ENCODE results near the gene GFRA1. TPM values are rescaled to one million over a fixed set of nuclear protein-coding genes. Genes with fewer than 3 reads are reported as not detected.

GFRA1 gene
- total and polyA plus RNA-seq, 2 of the 8 experiments (the other 6 are each of a cell fraction or from before 2014, with no cell fraction given): 1.1 to 2.0 TPM

DNA sequence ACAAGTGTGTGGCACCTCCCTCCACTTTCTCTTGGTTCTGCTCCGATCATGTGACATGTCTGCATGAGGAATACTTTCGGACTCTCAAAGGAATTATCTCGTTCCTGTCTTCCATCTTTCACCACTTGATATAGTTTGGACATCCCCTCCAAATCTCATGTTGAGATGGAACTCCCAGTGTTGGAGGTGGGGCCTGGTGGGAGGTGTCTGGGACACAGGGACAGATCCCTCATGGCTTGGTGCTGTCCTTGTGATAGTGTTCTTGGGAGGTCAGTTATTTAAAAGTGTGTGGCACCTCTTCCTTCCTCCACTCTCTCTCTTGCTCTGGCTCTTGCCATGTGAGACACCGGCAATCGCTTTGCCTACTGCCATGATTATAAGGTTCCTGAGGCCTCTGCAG lies 166.4 kb downstream of the GFRA1 start:
- no peak for DNase-seq (ENCODE audit: low read depth in 1 of 2, low spot score in 2 of 2)
- no peaks in the 10 kb centered on the region; a peak in 1 of 4 replicates for H3K9me3 ChIP-seq (ENCODE audit: insufficient read depth in 2 of 2, low read depth in 1 of 2, low read length in 1 of 2)
- TF ChIP-seq NANOG (IDR thresholded peaks at IDR 0.05; ENCODE audit: insufficient read depth, low read depth, low read length, poor library complexity, severe bottlenecking): no peak
- TF ChIP-seq KDM4A (IDR thresholded peaks at IDR 0.05; ENCODE audit: low read depth, low read length, severe bottlenecking): no peak
- no peak for TF ChIP-seq NRF1 (IDR thresholded peaks at IDR 0.05; ENCODE audit: low read depth, low read length)
- no peak for TF ChIP-seq CTBP2 (IDR thresholded peaks at IDR 0.05; ENCODE audit: borderline replicate concordance, insufficient read depth, insufficient read length, low read length)
- no peak for TF ChIP-seq RNF2 (IDR thresholded peaks at IDR 0.05; ENCODE audit: borderline replicate concordance, low read depth, low read length, missing control alignments, poor library complexity, severe bottlenecking)
- TF ChIP-seq JUN (IDR thresholded peaks at IDR 0.05; ENCODE audit: low read depth, low read length): no peak
- TF ChIP-seq POLR2AphosphoS5 (IDR thresholded peaks at IDR 0.05; ENCODE audit: low read depth, low read length): no peak
- TF ChIP-seq GABPA (IDR thresholded peaks at IDR 0.05; ENCODE audit: borderline replicate concordance, insufficient read depth, low read length): no peak
- no peak for TF ChIP-seq EP300 (IDR thresholded peaks at IDR 0.05; ENCODE audit: borderline replicate concordance in 1 of 2, low read depth in 2 of 2, low read length in 2 of 2)
- no peak for TF ChIP-seq RBBP5 (IDR thresholded peaks at IDR 0.05; ENCODE audit: borderline replicate concordance, low read depth, low read length)
- TF ChIP-seq, protein P1, sequence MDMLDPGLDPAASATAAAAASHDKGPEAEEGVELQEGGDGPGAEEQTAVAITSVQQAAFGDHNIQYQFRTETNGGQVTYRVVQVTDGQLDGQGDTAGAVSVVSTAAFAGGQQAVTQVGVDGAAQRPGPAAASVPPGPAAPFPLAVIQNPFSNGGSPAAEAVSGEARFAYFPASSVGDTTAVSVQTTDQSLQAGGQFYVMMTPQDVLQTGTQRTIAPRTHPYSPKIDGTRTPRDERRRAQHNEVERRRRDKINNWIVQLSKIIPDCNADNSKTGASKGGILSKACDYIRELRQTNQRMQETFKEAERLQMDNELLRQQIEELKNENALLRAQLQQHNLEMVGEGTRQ (IDR thresholded peaks at IDR 0.05; ENCODE audit: low read length): no peak

More for the DNA sequence above, 166.4 kb downstream of the GFRA1 start:
- Histone ChIP-seq H3K4me3 (ENCODE audit: extremely low read depth in 1 of 4, insufficient read depth in 2 of 4, low read depth in 3 of 4, low read length in 4 of 4) (no peak overlapping the region), H3K23ac (ENCODE audit: insufficient read length) (no peak overlapping the region), H3K9ac (replicated peaks in 1 of 4; ENCODE audit: extremely low read depth in 1 of 4, low read depth in 3 of 4, low read length in 3 of 4) (no peak overlapping the region), H3K23me2 (ENCODE audit: low read depth, low read length) (no peaks in the 10 kb centered on the region), H4K8ac (ENCODE audit: extremely low read depth, insufficient read depth, low read length) (no peak overlapping the region), H4K5ac (ENCODE audit: insufficient read length, low read depth, low read length) (no peak overlapping the region), H2BK15ac (ENCODE audit: low read length) (no peak overlapping the region), H3K36me3 (ENCODE audit: control insufficient read depth in 2 of 4, insufficient read depth in 4 of 4, low read length in 3 of 4) (no peaks in the 10 kb centered on the region), H3K79me1 (ENCODE audit: low read depth, low read length) (no peaks in the 10 kb centered on the region), H3K14ac (ENCODE audit: insufficient read length) (no peak overlapping the region), H2AK5ac (ENCODE audit: low read depth, low read length) (no peak overlapping the region), H2BK120ac (replicated peaks; ENCODE audit: low read depth, low read length) (no peak overlapping the region), H3K18ac (ENCODE audit: extremely low read depth, low read length) (no peak overlapping the region), H3K56ac (replicated peaks; ENCODE audit: insufficient read length, low read depth, low read length) (no peak overlapping the region), H4K20me1 (replicated peaks in 1 of 2; ENCODE audit: control insufficient read depth in 1 of 2, insufficient read depth in 2 of 2, low read length in 2 of 2) (no peaks in the 10 kb centered on the region), H3K27ac (ENCODE audit: low read depth, low read length) (no peak overlapping the region), H3K4me2 (ENCODE audit: insufficient read depth in 1 of 2, low read depth in 2 of 2, low read length in 2 of 2) (no peak overlapping the region), H3K79me2 (ENCODE audit: control insufficient read depth in 1 of 2, insufficient read depth in 2 of 2, low read length in 2 of 2) (no peaks in the 10 kb centered on the region), H4K91ac (replicated peaks; ENCODE audit: insufficient read length, low read length) (no peak overlapping the region), H3K4ac (replicated peaks; ENCODE audit: insufficient read length, low read depth, low read length) (no peak overlapping the region), H3K4me1 (replicated peaks in 1 of 4; ENCODE audit: control insufficient read depth in 3 of 4, insufficient read depth in 4 of 4, low read length in 3 of 4) (no peaks in the 10 kb centered on the region; a peak in 2 of 7 replicates), H3K27me3 (replicated peaks in 1 of 4; ENCODE audit: control insufficient read depth in 3 of 4, extremely low read depth in 1 of 4, insufficient read depth in 3 of 4, low read length in 3 of 4) (no peaks in the 10 kb centered on the region), H2BK5ac (ENCODE audit: low read depth, low read length) (no peak overlapping the region), H2BK12ac (ENCODE audit: low read depth, low read length) (no peak overlapping the region), H2AFZ (ENCODE audit: low read length) (no peak overlapping the region), H2BK20ac (ENCODE audit: low read length) (no peak overlapping the region)
- POLR2A ChIA-PET (ENCODE audit: partially characterized antibody): no interaction called here
- no peak for FAIRE-seq
- CTCF ChIA-PET (ENCODE audit: partially characterized antibody): interaction anchor here (0.7 to 6.8 kb wide), 2 partner anchors 16 to 1285 kb away, joined by 3 to 60 read pairs; no protein-coding TSS in a partner anchor
- WGBS, 2 experiments (ENCODE audit: extremely low coverage in 1 of 2, insufficient coverage in 1 of 2, insufficient read length in 1 of 2, insufficient replicate concordance in 2 of 2, low coverage in 1 of 2, low lambda C conversion rate in 2 of 2, missing lambda C conversion rate in 1 of 2): 88% methylated on average over 5 of the region's 5 CpGs; no CpG with 5 or more reads in 1 of the 2 experiments
